LNCaP clone FGC (cell line): ENCODE measurements around the gene FLII.
"Not testable (repeated sequence)": the region's sequence is repeated elsewhere in the genome, so short reads cannot be mapped to it uniquely, and the experiment has no call there.

Experiments used
- DNase-seq: peaks from one replicate; pipeline ENCODE4 v3.0.0-alpha.2; 2011; ENCODE audit warnings: low read depth
- H3K4me3 ChIP-seq: 2 replicates; pipeline ENCODE4 v1.5.1; 2011; ENCODE audit warnings: mild to moderate bottlenecking, low read depth, low read length, control low read depth
- TF ChIP-seq, protein P1 (sequence below): IDR thresholded peaks from 2 replicates; pipeline ENCODE4 v1.5.1; 2012; ENCODE audit warnings: mild to moderate bottlenecking; ENCODE audit not compliant: control insufficient read depth, insufficient read depth; ENCODE audit errors: extremely low read depth

FLII gene

DNA sequence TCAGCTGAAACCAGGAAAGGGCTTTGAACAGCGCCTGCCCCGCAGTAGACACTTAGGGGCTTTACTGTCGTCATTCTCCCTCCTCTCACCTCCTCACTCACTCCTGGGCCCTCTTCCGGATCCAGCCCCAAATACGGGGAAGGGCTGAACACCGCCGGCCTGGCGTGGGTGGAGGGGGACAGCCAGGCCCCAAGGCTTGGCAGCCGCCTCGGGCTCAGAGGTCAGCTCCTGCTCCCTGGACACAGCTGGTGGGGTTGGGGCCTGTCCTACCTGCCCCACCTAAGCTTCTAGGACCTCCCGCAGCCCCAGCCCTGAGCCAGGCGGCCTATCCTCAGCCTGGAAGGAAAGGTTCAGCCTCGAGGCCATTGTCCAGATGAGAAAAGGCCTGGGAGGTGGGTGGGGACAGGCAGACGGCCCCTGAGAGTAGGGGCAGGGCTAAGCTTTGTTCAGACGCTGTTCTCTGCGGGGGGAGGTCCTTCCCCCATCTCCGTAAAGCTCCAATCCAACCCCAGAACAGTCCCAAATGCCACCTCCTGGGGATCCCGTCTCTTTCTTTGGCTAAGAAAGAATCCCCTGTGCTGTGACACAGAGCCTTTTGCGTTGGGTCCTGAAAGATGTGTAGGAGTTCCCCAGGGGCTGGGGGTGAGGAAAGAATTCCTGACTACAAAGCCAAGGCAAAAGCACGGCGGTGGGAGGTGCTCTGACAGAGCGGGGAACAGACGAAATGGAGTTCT, 34.0 kb downstream of the FLII start:
- DNase-seq = no peak
- TF ChIP-seq, protein P1, sequence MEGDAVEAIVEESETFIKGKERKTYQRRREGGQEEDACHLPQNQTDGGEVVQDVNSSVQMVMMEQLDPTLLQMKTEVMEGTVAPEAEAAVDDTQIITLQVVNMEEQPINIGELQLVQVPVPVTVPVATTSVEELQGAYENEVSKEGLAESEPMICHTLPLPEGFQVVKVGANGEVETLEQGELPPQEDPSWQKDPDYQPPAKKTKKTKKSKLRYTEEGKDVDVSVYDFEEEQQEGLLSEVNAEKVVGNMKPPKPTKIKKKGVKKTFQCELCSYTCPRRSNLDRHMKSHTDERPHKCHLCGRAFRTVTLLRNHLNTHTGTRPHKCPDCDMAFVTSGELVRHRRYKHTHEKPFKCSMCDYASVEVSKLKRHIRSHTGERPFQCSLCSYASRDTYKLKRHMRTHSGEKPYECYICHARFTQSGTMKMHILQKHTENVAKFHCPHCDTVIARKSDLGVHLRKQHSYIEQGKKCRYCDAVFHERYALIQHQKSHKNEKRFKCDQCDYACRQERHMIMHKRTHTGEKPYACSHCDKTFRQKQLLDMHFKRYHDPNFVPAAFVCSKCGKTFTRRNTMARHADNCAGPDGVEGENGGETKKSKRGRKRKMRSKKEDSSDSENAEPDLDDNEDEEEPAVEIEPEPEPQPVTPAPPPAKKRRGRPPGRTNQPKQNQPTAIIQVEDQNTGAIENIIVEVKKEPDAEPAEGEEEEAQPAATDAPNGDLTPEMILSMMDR = no peak
- H3K4me3 ChIP-seq = peak overlapping the region; percentile 45

DNA sequence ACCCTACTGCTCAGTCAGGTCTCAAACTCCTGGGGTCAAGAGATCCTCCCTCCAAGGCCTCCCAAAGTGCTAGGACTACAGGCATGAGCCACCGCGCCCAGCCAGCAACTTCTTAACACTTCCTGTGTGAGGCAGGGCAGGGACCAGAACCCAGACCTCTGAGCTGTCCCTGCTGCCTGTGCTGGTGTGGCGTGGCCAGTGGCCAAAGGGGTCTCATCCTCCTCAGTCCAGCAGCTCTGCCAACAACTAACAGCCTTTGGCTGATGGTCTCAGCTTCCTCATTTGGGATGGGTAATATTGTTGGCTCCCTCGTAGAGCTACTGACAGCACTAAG, 34.5 kb downstream of the FLII start:
- no peak for DNase-seq
- TF ChIP-seq, protein P1 = no peak
- H3K4me3 ChIP-seq = no peak overlapping the region

GRCh38 chr17:18218756-18219415, 39.7 kb downstream of the FLII start:
- H3K4me3 ChIP-seq = no peak overlapping the region
- DNase-seq = no peak
- TF ChIP-seq, protein P1 = no peak

- TF ChIP-seq, protein P1 = peak; percentile 95
- DNase-seq = peak; percentile 13
- no peak overlapping the region for H3K4me3 ChIP-seq
These were observed 41.0 kb downstream of the FLII start for GRCh38 chr17:18217412-18218015.

GRCh38 chr17:18216906-18217305, 41.6 kb downstream of the FLII start:
- not testable (repeated sequence) for DNase-seq, H3K4me3 ChIP-seq

DNA sequence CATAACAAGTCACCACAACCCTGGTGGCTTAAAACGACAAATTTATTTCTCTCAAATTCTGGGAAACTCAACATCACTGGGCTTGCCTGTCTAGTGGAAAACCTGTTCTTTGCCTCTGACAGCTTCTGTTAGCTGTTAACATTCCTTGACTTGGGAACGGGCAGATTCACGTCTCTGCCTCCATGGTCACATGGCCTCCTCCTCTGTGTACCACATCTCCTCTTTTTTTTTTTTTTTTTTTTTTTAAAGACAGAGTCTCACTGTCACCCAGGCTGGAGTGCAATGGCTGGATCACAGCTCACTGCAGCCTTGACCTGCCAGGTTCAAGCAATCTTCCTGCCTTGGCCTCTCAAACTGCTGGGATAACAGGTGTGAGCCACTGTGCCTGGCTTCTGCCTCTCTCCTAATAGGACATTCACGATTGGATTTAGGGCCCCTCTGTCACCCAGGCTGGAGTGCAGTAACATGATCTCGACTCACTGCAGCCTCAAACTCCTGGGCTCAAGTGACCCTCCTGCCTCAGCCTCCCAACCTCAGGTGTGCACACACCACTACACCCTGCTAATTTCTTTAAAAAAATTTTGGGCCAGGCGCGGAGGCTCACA, 44.8 kb downstream of the FLII start:
- TF ChIP-seq, protein P1 = no peak
- no peak overlapping the region for H3K4me3 ChIP-seq
- DNase-seq = no peak

DNA sequence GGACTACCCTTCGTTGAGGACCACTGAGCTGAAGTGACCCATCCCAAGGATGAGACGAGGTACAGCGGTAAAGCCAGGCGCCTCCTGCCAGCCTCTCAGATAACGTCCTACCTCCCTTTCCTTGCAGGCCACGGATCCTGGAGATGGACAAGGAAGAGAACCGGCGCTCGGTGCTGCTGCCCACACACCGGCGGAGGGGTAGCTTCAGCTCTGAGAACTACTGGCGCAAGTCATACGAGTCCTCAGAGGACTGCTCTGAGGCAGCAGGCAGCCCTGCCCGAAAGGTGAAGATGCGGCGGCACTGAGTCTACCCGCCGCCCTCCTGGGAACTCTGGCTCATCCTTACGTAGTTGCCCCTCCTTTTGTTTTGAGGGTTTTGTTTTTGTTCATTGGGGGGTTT, 50.4 kb downstream of the FLII start:
- H3K4me3 ChIP-seq = no peak overlapping the region
- DNase-seq = no peak
- TF ChIP-seq, protein P1 = no peak
